NT2/D1 (cell line): ENCODE results near the gene OTOF.

Source experiments
- YY1 ChIP-seq: IDR thresholded peaks from 2 replicates; pipeline ENCODE4 v1.6.1; 2011; ENCODE audit not compliant: insufficient read length, insufficient read depth
- ZNF274 ChIP-seq: IDR thresholded peaks from 2 replicates; pipeline ENCODE4 v1.6.1; 2011; ENCODE audit warnings: mild to moderate bottlenecking, low read depth, low read length

DNA sequence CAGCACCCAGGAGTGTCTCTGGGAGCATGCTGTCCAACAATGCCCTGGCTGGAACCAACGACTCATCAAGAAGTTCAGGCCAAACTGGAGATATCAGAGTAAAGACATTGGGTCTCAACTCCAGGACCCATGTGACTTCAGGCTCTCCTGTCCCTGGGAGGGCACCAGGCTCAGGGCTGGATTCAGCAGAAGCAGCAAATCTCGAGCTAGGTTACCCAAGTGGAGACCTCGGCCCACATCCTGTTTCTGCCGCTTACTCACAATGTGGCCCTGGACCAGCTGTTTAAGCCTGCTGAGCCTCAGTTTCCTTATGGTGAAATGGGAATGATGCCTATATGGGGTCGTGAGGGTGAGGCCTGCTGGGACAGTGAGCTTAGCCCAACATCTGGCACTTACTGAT lies 9.3 kb upstream of the OTOF start:
- TF ChIP-seq YY1 = no peak
- no peak for TF ChIP-seq ZNF274
